Neuronal stem cell (in vitro differentiated cells): Measurements from ENCODE around the gene CLEC4M.
"Not testable (repeated sequence)": the region's sequence is repeated elsewhere in the genome, so short reads cannot be mapped to it uniquely, and the experiment has no call there.

Source experiments
- DNase-seq: peaks from one replicate; pipeline ENCODE4 v3.0.0-alpha.2; 2013; ENCODE audit warnings: low spot score
- H2AFZ ChIP-seq: one replicate; pipeline ENCODE4 v1.6.1; 2013; ENCODE audit warnings: mild to moderate bottlenecking, low read length, inconsistent platforms
- H2AK5ac ChIP-seq: 2 replicates; pipeline ENCODE4 v1.6.1; 2013; ENCODE audit warnings: low read depth, mild to moderate bottlenecking, inconsistent platforms, low read length, moderate library complexity, mixed read lengths
- H2BK120ac ChIP-seq: 2 replicates; pipeline ENCODE4 v1.6.1; 2013; ENCODE audit warnings: low read depth, mild to moderate bottlenecking, inconsistent platforms, low read length, moderate library complexity, mixed read lengths
- H2BK12ac ChIP-seq: one replicate; pipeline ENCODE4 v1.6.1; 2013; ENCODE audit warnings: low read length, inconsistent platforms
- H2BK15ac ChIP-seq: 2 replicates; pipeline ENCODE4 v1.6.1; 2013; ENCODE audit warnings: mild to moderate bottlenecking, low read length, inconsistent platforms, mixed read lengths
- H2BK5ac ChIP-seq: one replicate; pipeline ENCODE4 v1.6.1; 2013; ENCODE audit warnings: inconsistent platforms, mild to moderate bottlenecking, low read length, moderate library complexity
- H3K14ac ChIP-seq: one replicate; pipeline ENCODE4 v1.6.1; 2013; ENCODE audit warnings: low read length, inconsistent platforms
- H3K18ac ChIP-seq: 2 replicates; pipeline ENCODE4 v1.6.1; 2013; ENCODE audit warnings: low read length, inconsistent platforms
- H3K23ac ChIP-seq: 2 replicates; pipeline ENCODE4 v1.6.1; 2013; ENCODE audit warnings: low read depth, mild to moderate bottlenecking, mixed read lengths, low read length, inconsistent platforms; ENCODE audit not compliant: poor library complexity
- H3K27ac ChIP-seq: replicated peaks from 3 replicates; pipeline ENCODE4 v1.5.1; 2013; ENCODE audit warnings: low read length, inconsistent platforms
- H3K27me3 ChIP-seq, 3 experiments: 2 replicates each; pipeline ENCODE4 v1.6.1; 2013; ENCODE audit warnings: low read length in 3 of 3, mild to moderate bottlenecking in 2 of 3, inconsistent platforms in 1 of 3, low read depth in 1 of 3, mixed read lengths in 1 of 3, moderate library complexity in 1 of 3; ENCODE audit not compliant: control insufficient read depth in 3 of 3, insufficient read depth in 3 of 3
- H3K36me3 ChIP-seq, 2 donors: replicated peaks in 1 of 2; 2 replicates each; pipeline ENCODE4 v1.6.1; 2013; ENCODE audit warnings: low read length in 2 of 2; ENCODE audit not compliant: control insufficient read depth in 2 of 2, insufficient read depth in 2 of 2
- H3K4ac ChIP-seq: 2 replicates; pipeline ENCODE4 v1.6.1; 2013; ENCODE audit warnings: inconsistent platforms, mild to moderate bottlenecking, low read length, moderate library complexity
- H3K4me1 ChIP-seq, 2 donors: 1 replicate in 1 of 2; 2 replicates in 1 of 2; pipeline ENCODE4 v1.6.1; 2013; ENCODE audit warnings: low read length in 2 of 2, low read depth in 1 of 2; ENCODE audit not compliant: control insufficient read depth in 2 of 2, insufficient read depth in 1 of 2
- H3K4me2 ChIP-seq: one replicate; pipeline ENCODE4 v1.6.1; 2013; ENCODE audit warnings: mild to moderate bottlenecking, low read length, inconsistent platforms; ENCODE audit not compliant: insufficient read depth, poor library complexity, severe bottlenecking
- H3K4me3 ChIP-seq, 2 donors: 2 replicates each; pipeline ENCODE4 v1.5.1; 2013; ENCODE audit warnings: low read length in 2 of 2, mild to moderate bottlenecking in 2 of 2, inconsistent platforms in 1 of 2, moderate library complexity in 1 of 2
- H3K79me1 ChIP-seq: one replicate; pipeline ENCODE4 v1.6.1; 2013; ENCODE audit warnings: low read depth, mild to moderate bottlenecking, inconsistent platforms, low read length, moderate library complexity
- H3K9ac ChIP-seq: one replicate; pipeline ENCODE4 v1.6.1; 2013; ENCODE audit warnings: mild to moderate bottlenecking, low read depth, low read length, inconsistent platforms; ENCODE audit not compliant: poor library complexity
- H3K9me3 ChIP-seq, 2 donors: replicated peaks in 1 of 2; 2 replicates each; pipeline versions ENCODE3 to v1.6.1; 2013; ENCODE audit warnings: low read length in 2 of 2, mild to moderate bottlenecking in 2 of 2, inconsistent platforms in 1 of 2, low read depth in 1 of 2, mixed read lengths in 1 of 2, moderate library complexity in 1 of 2; ENCODE audit not compliant: control insufficient read depth in 2 of 2, insufficient read depth in 1 of 2
- H4K8ac ChIP-seq: one replicate; pipeline ENCODE4 v1.6.1; 2013; ENCODE audit warnings: low read depth, mild to moderate bottlenecking, inconsistent platforms, low read length, moderate library complexity
- H4K91ac ChIP-seq: one replicate; pipeline ENCODE4 v1.6.1; 2013; ENCODE audit warnings: low read length, low read depth, mild to moderate bottlenecking, inconsistent platforms; ENCODE audit not compliant: poor library complexity
- WGBS, 2 donors: extraction: QIAGEN DNeasy Blood & Tissue Kit; methylation state at CpG; one replicate each; pipeline ENCODE4 v1.1.7; 2013; ENCODE audit warnings: missing lambda C conversion rate in 2 of 2, mixed read lengths in 1 of 2; ENCODE audit not compliant: insufficient read length in 2 of 2, insufficient replicate concordance in 1 of 2; ENCODE audit errors: extremely low coverage in 2 of 2; 5-methylcytosine and 5-hydroxymethylcytosine counted together

CLEC4M gene

GRCh38 chr19:7764157-7764556 is 1.1 kb downstream of the CLEC4M start:
- H2BK15ac ChIP-seq, H3K27ac ChIP-seq, H3K4me3 ChIP-seq, H3K9me3 ChIP-seq, H2BK12ac ChIP-seq, H3K9ac ChIP-seq, H2BK120ac ChIP-seq, DNase-seq, H3K4ac ChIP-seq, H3K79me1 ChIP-seq, H3K27me3 ChIP-seq, H3K18ac ChIP-seq, H3K14ac ChIP-seq, H3K36me3 ChIP-seq, H4K8ac ChIP-seq, H3K4me1 ChIP-seq, H2AK5ac ChIP-seq, H4K91ac ChIP-seq, H2AFZ ChIP-seq, H3K23ac ChIP-seq, H3K4me2 ChIP-seq, H2BK5ac ChIP-seq: not testable (repeated sequence)
- no CpG with 5 or more reads among the region's 3 CpGs for WGBS, 2 donors

GRCh38 chr19:7765043-7765442 is 2.0 kb downstream of the CLEC4M start:
- not testable (repeated sequence) for DNase-seq, H3K4me1 ChIP-seq, H3K9me3 ChIP-seq, H3K18ac ChIP-seq, H3K27ac ChIP-seq, H2AFZ ChIP-seq, H3K4ac ChIP-seq, H2BK12ac ChIP-seq, H4K8ac ChIP-seq, H2BK15ac ChIP-seq, H3K79me1 ChIP-seq, H2BK5ac ChIP-seq, H3K27me3 ChIP-seq, H3K14ac ChIP-seq, H2BK120ac ChIP-seq, H3K36me3 ChIP-seq, H4K91ac ChIP-seq, H3K9ac ChIP-seq, H3K4me3 ChIP-seq, H3K4me2 ChIP-seq
- peak overlapping the region; percentile 43 for H2AK5ac ChIP-seq
- H3K23ac ChIP-seq, result peak overlapping the region; percentile 8
- WGBS, 2 donors, result no CpG with 5 or more reads among the region's 2 CpGs

GRCh38 chr19:7766535-7766934 is 3.5 kb downstream of the CLEC4M start:
- Histone ChIP-seq H3K18ac (no peak overlapping the region), H3K4me3 (no peak overlapping the region), H3K4ac (no peak overlapping the region), H3K36me3 (no peaks in the 10 kb centered on the region), H3K14ac (no peak overlapping the region), H4K91ac (no peak overlapping the region), H2BK12ac (no peak overlapping the region), H4K8ac (no peak overlapping the region), H2BK120ac (no peak overlapping the region), H3K4me2 (no peak overlapping the region), H3K23ac (no peak overlapping the region), H2BK5ac (no peak overlapping the region), H3K4me1 (no peaks in the 10 kb centered on the region), H3K9me3 (no peaks in the 10 kb centered on the region), H3K27ac (no peak overlapping the region), H2BK15ac (no peak overlapping the region), H2AK5ac (no peak overlapping the region), H2AFZ (no peak overlapping the region), H3K27me3 (no peaks in the 10 kb centered on the region), H3K79me1 (no peaks in the 10 kb centered on the region), H3K9ac (no peak overlapping the region)
- WGBS, 2 donors, result no CpG with 5 or more reads among the region's 11 CpGs
- no peak for DNase-seq

GRCh38 chr19:7767487-7767886 is 4.4 kb downstream of the CLEC4M start:
- no peak overlapping the region for H4K91ac ChIP-seq

More at GRCh38 chr19:7767487-7767886, 4.4 kb downstream of the CLEC4M start:
- no peak overlapping the region for H4K8ac ChIP-seq
- H3K14ac ChIP-seq, result no peak overlapping the region
- H3K23ac ChIP-seq, result no peak overlapping the region
- no peak overlapping the region for H2AK5ac ChIP-seq
- H3K27ac ChIP-seq, result no peak overlapping the region
- H3K4me3 ChIP-seq, result no peak overlapping the region
- DNase-seq, result no peak
- no peak overlapping the region for H3K4ac ChIP-seq
- no peaks in the 10 kb centered on the region for H3K9me3 ChIP-seq
- H3K18ac ChIP-seq, result no peak overlapping the region
- no peak overlapping the region for H3K9ac ChIP-seq
- H2BK120ac ChIP-seq, result no peak overlapping the region
- no peak overlapping the region for H2BK12ac ChIP-seq
- no peaks in the 10 kb centered on the region for H3K36me3 ChIP-seq
- H3K4me1 ChIP-seq, result no peaks in the 10 kb centered on the region
- H3K79me1 ChIP-seq, result no peaks in the 10 kb centered on the region
- no CpG with 5 or more reads among the region's 4 CpGs for WGBS, 2 donors
- peaks cover 0 to 3% (median 0%) of the 10 kb centered on the region in 3 experiments for H3K27me3 ChIP-seq
- H2BK5ac ChIP-seq, result no peak overlapping the region
- H2BK15ac ChIP-seq, result no peak overlapping the region
- H2AFZ ChIP-seq, result no peak overlapping the region
- no peak overlapping the region for H3K4me2 ChIP-seq
